Measurements from ENCODE around the gene DAB2IP.

Gene DAB2IP

DNA sequence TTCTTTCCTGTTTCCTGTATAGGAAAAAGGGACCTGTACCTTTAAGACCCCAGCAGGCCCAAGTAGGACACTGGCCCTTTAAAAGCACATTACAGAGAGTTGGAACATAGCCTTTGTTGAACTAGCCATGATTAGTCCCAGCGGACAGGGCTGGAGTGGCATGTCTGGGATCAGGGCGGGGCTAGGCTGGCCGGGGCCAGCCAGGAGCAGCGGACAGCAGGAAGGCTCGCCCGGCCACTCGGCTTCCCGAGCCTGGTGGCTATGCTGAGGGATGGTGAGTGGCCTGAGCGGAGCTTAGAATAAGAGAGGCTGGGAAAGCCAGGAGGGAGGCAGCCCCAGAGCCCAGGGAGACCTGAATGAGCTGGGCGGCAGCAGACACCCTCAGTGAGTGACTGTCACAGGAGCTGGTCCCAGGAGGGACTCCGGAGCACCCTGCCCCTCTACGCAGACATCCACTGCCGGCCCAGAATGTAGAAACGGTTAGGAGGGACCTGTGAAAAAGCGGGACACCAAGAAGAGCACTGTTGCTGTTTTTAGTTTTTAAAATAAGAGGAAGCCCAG is 92.1 kb downstream of the DAB2IP start:
- Histone ChIP-seq H3K14ac (ENCODE audit: low read length) (peak overlapping the region; percentile 62), H4K8ac (ENCODE audit: low read depth, low read length) (peak overlapping the region; percentile 64), H3K79me1 (ENCODE audit: low read length) (peaks cover 10% of the 10 kb centered on the region), H3K18ac (ENCODE audit: low read length) (peak overlapping the region; percentile 88), H3K36me3 (ENCODE audit: control insufficient read depth in 1 of 2, insufficient read depth in 2 of 2, low read length in 2 of 2) (no peaks in the 10 kb centered on the region), H3K4me2 (ENCODE audit: low read length) (peak overlapping the region; percentile 51), H3K79me2 (ENCODE audit: control insufficient read depth, insufficient read depth, low read length, poor library complexity) (no peaks in the 10 kb centered on the region), H2BK120ac (ENCODE audit: insufficient read depth, low read length, poor library complexity) (peak overlapping the region; percentile 51), H3K27ac (ENCODE audit: low read depth, low read length) (peak overlapping the region; percentile 51), H3K4ac (ENCODE audit: low read depth, low read length) (peak overlapping the region; percentile 52), H3K4me3 (ENCODE audit: low read depth, low read length) (peak overlapping the region; percentile 55), H2BK5ac (ENCODE audit: low read depth, low read length, poor library complexity) (peak overlapping the region; percentile 42), H3K4me1 (ENCODE audit: control insufficient read depth in 1 of 2, insufficient read depth in 2 of 2, low read length in 2 of 2) (peaks cover 36 to 37% of the 10 kb centered on the region in 2 experiments), H2AK5ac (ENCODE audit: low read length) (peak overlapping the region; percentile 37), H3K27me3 (ENCODE audit: insufficient read depth, low read length) (no peaks in the 10 kb centered on the region), H3K9ac (ENCODE audit: low read length) (no peak overlapping the region), H2BK12ac (ENCODE audit: low read length) (peak overlapping the region; percentile 59), H4K12ac (ENCODE audit: low read depth, low read length) (no peak overlapping the region), H2AFZ (ENCODE audit: insufficient read depth, low read length, poor library complexity) (no peak overlapping the region), H3K9me3 (ENCODE audit: insufficient read depth, low read depth, low read length) (no peaks in the 10 kb centered on the region), H4K91ac (ENCODE audit: low read depth, low read length) (peak overlapping the region; percentile 54), H3K23ac (ENCODE audit: low read length) (no peak overlapping the region)
- DNase-seq, result peak; percentile 78 to 82
- WGBS (ENCODE audit: extremely low coverage, insufficient coverage, insufficient read length), result no CpG with 5 or more reads among the region's 15 CpGs

- H3K79me1 ChIP-seq (ENCODE audit: low read length), result peaks cover 10% of the 10 kb centered on the region
- WGBS (ENCODE audit: extremely low coverage, insufficient coverage, insufficient read length), result no CpG with 5 or more reads among the region's 11 CpGs
- peak overlapping the region; percentile 15 for H2BK12ac ChIP-seq (ENCODE audit: low read length)
- H3K27me3 ChIP-seq (ENCODE audit: insufficient read depth, low read length), result no peaks in the 10 kb centered on the region
- H4K12ac ChIP-seq (ENCODE audit: low read depth, low read length), result no peak overlapping the region
- no peak overlapping the region for H2AFZ ChIP-seq (ENCODE audit: insufficient read depth, low read length, poor library complexity)
- peak overlapping the region; percentile 51 for H3K27ac ChIP-seq (ENCODE audit: low read depth, low read length)
- peak overlapping the region; percentile 88 for H3K18ac ChIP-seq (ENCODE audit: low read length)
- H3K36me3 ChIP-seq (ENCODE audit: control insufficient read depth in 1 of 2, insufficient read depth in 2 of 2, low read length in 2 of 2), result no peaks in the 10 kb centered on the region
- no peak overlapping the region for H3K4me3 ChIP-seq (ENCODE audit: low read depth, low read length)
- H2BK5ac ChIP-seq (ENCODE audit: low read depth, low read length, poor library complexity), result peak overlapping the region; percentile 42
- DNase-seq, result peak; percentile 77 to 78
- peak overlapping the region; percentile 51 for H2BK120ac ChIP-seq (ENCODE audit: insufficient read depth, low read length, poor library complexity)
- no peak overlapping the region for H3K23ac ChIP-seq (ENCODE audit: low read length)
- H4K91ac ChIP-seq (ENCODE audit: low read depth, low read length), result peak overlapping the region; percentile 54
- H3K4me2 ChIP-seq (ENCODE audit: low read length), result peak overlapping the region; percentile 51
- no peaks in the 10 kb centered on the region for H3K9me3 ChIP-seq (ENCODE audit: insufficient read depth, low read depth, low read length)
- peaks cover 36 to 39% of the 10 kb centered on the region in 2 experiments for H3K4me1 ChIP-seq (ENCODE audit: control insufficient read depth in 1 of 2, insufficient read depth in 2 of 2, low read length in 2 of 2)
- H3K4ac ChIP-seq (ENCODE audit: low read depth, low read length), result peak overlapping the region; percentile 52
- H3K14ac ChIP-seq (ENCODE audit: low read length), result peak overlapping the region; percentile 44
- no peaks in the 10 kb centered on the region for H3K79me2 ChIP-seq (ENCODE audit: control insufficient read depth, insufficient read depth, low read length, poor library complexity)
- H3K9ac ChIP-seq (ENCODE audit: low read length), result no peak overlapping the region
- H2AK5ac ChIP-seq (ENCODE audit: low read length), result no peak overlapping the region
- peak overlapping the region; percentile 64 for H4K8ac ChIP-seq (ENCODE audit: low read depth, low read length)
Measured at GRCh38 chr9:121744002-121744686, 92.7 kb downstream of the DAB2IP start.

- H3K4me1 ChIP-seq (ENCODE audit: control insufficient read depth in 1 of 2, insufficient read depth in 2 of 2, low read length in 2 of 2), result peaks cover 40 to 41% of the 10 kb centered on the region in 2 experiments
- H3K9ac ChIP-seq (ENCODE audit: low read length), result no peak overlapping the region
- peak overlapping the region; percentile 32 for H3K27ac ChIP-seq (ENCODE audit: low read depth, low read length)
- H3K79me2 ChIP-seq (ENCODE audit: control insufficient read depth, insufficient read depth, low read length, poor library complexity), result no peaks in the 10 kb centered on the region
- peak; percentile 89 to 90 for DNase-seq
- H3K14ac ChIP-seq (ENCODE audit: low read length), result no peak overlapping the region
- H3K79me1 ChIP-seq (ENCODE audit: low read length), result peaks cover 13% of the 10 kb centered on the region
- no peaks in the 10 kb centered on the region for H3K27me3 ChIP-seq (ENCODE audit: insufficient read depth, low read length)
- no peak overlapping the region for H2AFZ ChIP-seq (ENCODE audit: insufficient read depth, low read length, poor library complexity)
- no peaks in the 10 kb centered on the region for H3K9me3 ChIP-seq (ENCODE audit: insufficient read depth, low read depth, low read length)
- H2BK5ac ChIP-seq (ENCODE audit: low read depth, low read length, poor library complexity), result no peak overlapping the region
- no CpG with 5 or more reads among the region's 11 CpGs for WGBS (ENCODE audit: extremely low coverage, insufficient coverage, insufficient read length)
- no peak overlapping the region for H4K8ac ChIP-seq (ENCODE audit: low read depth, low read length)
- no peak overlapping the region for H2BK12ac ChIP-seq (ENCODE audit: low read length)
- H3K4ac ChIP-seq (ENCODE audit: low read depth, low read length), result no peak overlapping the region
- no peak overlapping the region for H3K23ac ChIP-seq (ENCODE audit: low read length)
- H3K4me2 ChIP-seq (ENCODE audit: low read length), result peak overlapping the region; percentile 32
- no peak overlapping the region for H3K4me3 ChIP-seq (ENCODE audit: low read depth, low read length)
- no peak overlapping the region for H2BK120ac ChIP-seq (ENCODE audit: insufficient read depth, low read length, poor library complexity)
- no peaks in the 10 kb centered on the region for H3K36me3 ChIP-seq (ENCODE audit: control insufficient read depth in 1 of 2, insufficient read depth in 2 of 2, low read length in 2 of 2)
- no peak overlapping the region for H2AK5ac ChIP-seq (ENCODE audit: low read length)
- peak overlapping the region; percentile 40 for H3K18ac ChIP-seq (ENCODE audit: low read length)
- H4K12ac ChIP-seq (ENCODE audit: low read depth, low read length), result no peak overlapping the region
- H4K91ac ChIP-seq (ENCODE audit: low read depth, low read length), result no peak overlapping the region
Measured at GRCh38 chr9:121744687-121745395, 93.4 kb downstream of the DAB2IP start.

DNA sequence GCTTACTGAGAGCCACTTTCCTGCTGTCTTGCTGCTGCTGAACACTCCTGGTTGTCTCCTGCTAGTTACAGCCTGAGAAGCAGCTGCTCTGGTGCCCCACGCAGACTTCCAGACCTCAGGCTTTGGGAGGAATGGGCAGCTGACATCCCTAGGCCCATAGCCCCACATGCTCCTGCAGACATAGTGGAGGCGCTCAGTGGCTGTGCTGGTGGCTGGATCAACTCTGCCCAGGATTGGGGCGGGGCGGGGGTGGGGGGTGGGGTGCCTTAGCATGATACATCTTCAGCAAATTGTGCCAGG is 93.9 kb downstream of the DAB2IP start:
- DNase-seq, result no peak
- Histone ChIP-seq H3K4me3 (ENCODE audit: low read depth, low read length) (no peak overlapping the region), H4K12ac (ENCODE audit: low read depth, low read length) (no peak overlapping the region), H3K27ac (ENCODE audit: low read depth, low read length) (peak overlapping the region; percentile 24), H3K23ac (ENCODE audit: low read length) (no peak overlapping the region), H2AFZ (ENCODE audit: insufficient read depth, low read length, poor library complexity) (no peak overlapping the region), H3K4me2 (ENCODE audit: low read length) (peak overlapping the region; percentile 32), H3K27me3 (ENCODE audit: insufficient read depth, low read length) (no peaks in the 10 kb centered on the region), H2AK5ac (ENCODE audit: low read length) (no peak overlapping the region), H4K8ac (ENCODE audit: low read depth, low read length) (no peak overlapping the region), H2BK12ac (ENCODE audit: low read length) (no peak overlapping the region), H3K9me3 (ENCODE audit: insufficient read depth, low read depth, low read length) (no peaks in the 10 kb centered on the region), H3K4me1 (ENCODE audit: control insufficient read depth in 1 of 2, insufficient read depth in 2 of 2, low read length in 2 of 2) (peaks cover 44 to 45% of the 10 kb centered on the region in 2 experiments), H3K4ac (ENCODE audit: low read depth, low read length) (no peak overlapping the region), H4K91ac (ENCODE audit: low read depth, low read length) (no peak overlapping the region), H2BK5ac (ENCODE audit: low read depth, low read length, poor library complexity) (no peak overlapping the region), H3K79me2 (ENCODE audit: control insufficient read depth, insufficient read depth, low read length, poor library complexity) (no peaks in the 10 kb centered on the region), H3K36me3 (ENCODE audit: control insufficient read depth in 1 of 2, insufficient read depth in 2 of 2, low read length in 2 of 2) (no peaks in the 10 kb centered on the region), H3K18ac (ENCODE audit: low read length) (peak overlapping the region; percentile 31), H3K79me1 (ENCODE audit: low read length) (peaks cover 15% of the 10 kb centered on the region), H2BK120ac (ENCODE audit: insufficient read depth, low read length, poor library complexity) (no peak overlapping the region), H3K9ac (ENCODE audit: low read length) (no peak overlapping the region), H3K14ac (ENCODE audit: low read length) (no peak overlapping the region)
- WGBS (ENCODE audit: extremely low coverage, insufficient coverage, insufficient read length), result no CpG with 5 or more reads among the region's 4 CpGs

Measured in trophoblast cell (in vitro differentiated cells and primary cell).